ENCODE data around the gene DDIT4L. TPM values are rescaled to one million over a fixed set of nuclear protein-coding genes. Genes with fewer than 3 reads are reported as not detected.

DDIT4L gene
- total and polyA plus RNA-seq, 2 of the 8 experiments (the other 6 are each of a cell fraction or from before 2014, with no cell fraction given) = 3.5 to 6.0 TPM

GRCh38 chr4:100168521-100168920, 21.7 kb downstream of the DDIT4L start:
- no peak overlapping the region for H3K9ac ChIP-seq (replicated peaks in 1 of 4; ENCODE audit: extremely low read depth in 1 of 4, low read depth in 3 of 4, low read length in 3 of 4)
- DNase-seq (ENCODE audit: low read depth in 1 of 2, low spot score in 2 of 2) (no peak), FAIRE-seq (no peak)
- H3K79me1 ChIP-seq (ENCODE audit: low read depth, low read length) = no peaks in the 10 kb centered on the region
- no peak overlapping the region for H4K8ac ChIP-seq (ENCODE audit: extremely low read depth, insufficient read depth, low read length)
- no peaks in the 10 kb centered on the region for H3K27me3 ChIP-seq (replicated peaks in 1 of 4; ENCODE audit: control insufficient read depth in 3 of 4, extremely low read depth in 1 of 4, insufficient read depth in 3 of 4, low read length in 3 of 4)
- POLR2A ChIA-PET (ENCODE audit: partially characterized antibody) = no interaction called here
- CTCF ChIA-PET (ENCODE audit: partially characterized antibody) = interaction anchor here (0.7 to 1.6 kb wide), 4 partner anchors 9 to 171 kb away, joined by 3 to 5 read pairs (median 3); no protein-coding TSS in a partner anchor
- no peak overlapping the region for H3K4me2 ChIP-seq (ENCODE audit: insufficient read depth in 1 of 2, low read depth in 2 of 2, low read length in 2 of 2)
- H3K27ac ChIP-seq (ENCODE audit: low read depth, low read length) = no peak overlapping the region
- no peak overlapping the region for H3K23ac ChIP-seq (ENCODE audit: insufficient read length)
- no peaks in the 10 kb centered on the region; a peak in 1 of 7 replicates for H3K4me1 ChIP-seq (replicated peaks in 1 of 4; ENCODE audit: control insufficient read depth in 3 of 4, insufficient read depth in 4 of 4, low read length in 3 of 4)
- no peak overlapping the region for H3K18ac ChIP-seq (ENCODE audit: extremely low read depth, low read length)
- H4K5ac ChIP-seq (ENCODE audit: insufficient read length, low read depth, low read length) = no peak overlapping the region
- no peak overlapping the region for H4K91ac ChIP-seq (replicated peaks; ENCODE audit: insufficient read length, low read length)
- H3K4ac ChIP-seq (replicated peaks; ENCODE audit: insufficient read length, low read depth, low read length) = no peak overlapping the region
- no peak overlapping the region for H2AFZ ChIP-seq (ENCODE audit: low read length)
- H3K14ac ChIP-seq (ENCODE audit: insufficient read length) = no peak overlapping the region
- H2AK5ac ChIP-seq (ENCODE audit: low read depth, low read length) = no peak overlapping the region
- no peak overlapping the region for H3K4me3 ChIP-seq (ENCODE audit: extremely low read depth in 1 of 4, insufficient read depth in 2 of 4, low read depth in 3 of 4, low read length in 4 of 4)
- no peak for TF ChIP-seq USF2 (IDR thresholded peaks at IDR 0.05; ENCODE audit: low read length)
- TF ChIP-seq YY1 (IDR thresholded peaks at IDR 0.05; ENCODE audit: low read depth, low read length) = no peak
- no peak for TF ChIP-seq EGR1 (IDR thresholded peaks at IDR 0.05; ENCODE audit: borderline replicate concordance, low read depth, low read length)
- TF ChIP-seq, protein P1, sequence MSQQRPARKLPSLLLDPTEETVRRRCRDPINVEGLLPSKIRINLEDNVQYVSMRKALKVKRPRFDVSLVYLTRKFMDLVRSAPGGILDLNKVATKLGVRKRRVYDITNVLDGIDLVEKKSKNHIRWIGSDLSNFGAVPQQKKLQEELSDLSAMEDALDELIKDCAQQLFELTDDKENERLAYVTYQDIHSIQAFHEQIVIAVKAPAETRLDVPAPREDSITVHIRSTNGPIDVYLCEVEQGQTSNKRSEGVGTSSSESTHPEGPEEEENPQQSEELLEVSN (IDR thresholded peaks at IDR 0.05) = no peak
- H2BK120ac ChIP-seq (replicated peaks; ENCODE audit: low read depth, low read length) = no peak overlapping the region
- H3K36me3 ChIP-seq (ENCODE audit: control insufficient read depth in 2 of 4, insufficient read depth in 4 of 4, low read length in 3 of 4) = no peaks in the 10 kb centered on the region
- 92% methylated on average over 5 of the region's 5 CpGs; no CpG with 5 or more reads in 1 of the 2 experiments for WGBS, 2 experiments (ENCODE audit: extremely low coverage in 1 of 2, insufficient coverage in 1 of 2, insufficient read length in 1 of 2, insufficient replicate concordance in 2 of 2, low coverage in 1 of 2, low lambda C conversion rate in 2 of 2, missing lambda C conversion rate in 1 of 2)
- no peaks in the 10 kb centered on the region for H3K79me2 ChIP-seq (ENCODE audit: control insufficient read depth in 1 of 2, insufficient read depth in 2 of 2, low read length in 2 of 2)
- no peak overlapping the region for H2BK12ac ChIP-seq (ENCODE audit: low read depth, low read length)
- H4K20me1 ChIP-seq (replicated peaks in 1 of 2; ENCODE audit: control insufficient read depth in 1 of 2, insufficient read depth in 2 of 2, low read length in 2 of 2) = no peaks in the 10 kb centered on the region
- no peak overlapping the region for H2BK15ac ChIP-seq (ENCODE audit: low read length)
- H3K56ac ChIP-seq (replicated peaks; ENCODE audit: insufficient read length, low read depth, low read length) = no peak overlapping the region
- no peak overlapping the region for H2BK20ac ChIP-seq (ENCODE audit: low read length)
- H3K23me2 ChIP-seq (ENCODE audit: low read depth, low read length) = no peaks in the 10 kb centered on the region
- H2BK5ac ChIP-seq (ENCODE audit: low read depth, low read length) = no peak overlapping the region
- no peaks in the 10 kb centered on the region for H3K9me3 ChIP-seq (ENCODE audit: insufficient read depth in 2 of 2, low read depth in 1 of 2, low read length in 1 of 2)
